COLO668 (cell line): ENCODE data around the gene COX5A.
"Not testable (repeated sequence)": the region's sequence is repeated elsewhere in the genome, so short reads cannot be mapped to it uniquely, and the experiment has no call there.

Source experiments
- DNase-seq: peaks from one replicate; lab custom pipeline; 2025; ENCODE audit not compliant: unreplicated experiment; lab: John Stamatoyannopoulos, UW

The COX5A gene

DNA sequence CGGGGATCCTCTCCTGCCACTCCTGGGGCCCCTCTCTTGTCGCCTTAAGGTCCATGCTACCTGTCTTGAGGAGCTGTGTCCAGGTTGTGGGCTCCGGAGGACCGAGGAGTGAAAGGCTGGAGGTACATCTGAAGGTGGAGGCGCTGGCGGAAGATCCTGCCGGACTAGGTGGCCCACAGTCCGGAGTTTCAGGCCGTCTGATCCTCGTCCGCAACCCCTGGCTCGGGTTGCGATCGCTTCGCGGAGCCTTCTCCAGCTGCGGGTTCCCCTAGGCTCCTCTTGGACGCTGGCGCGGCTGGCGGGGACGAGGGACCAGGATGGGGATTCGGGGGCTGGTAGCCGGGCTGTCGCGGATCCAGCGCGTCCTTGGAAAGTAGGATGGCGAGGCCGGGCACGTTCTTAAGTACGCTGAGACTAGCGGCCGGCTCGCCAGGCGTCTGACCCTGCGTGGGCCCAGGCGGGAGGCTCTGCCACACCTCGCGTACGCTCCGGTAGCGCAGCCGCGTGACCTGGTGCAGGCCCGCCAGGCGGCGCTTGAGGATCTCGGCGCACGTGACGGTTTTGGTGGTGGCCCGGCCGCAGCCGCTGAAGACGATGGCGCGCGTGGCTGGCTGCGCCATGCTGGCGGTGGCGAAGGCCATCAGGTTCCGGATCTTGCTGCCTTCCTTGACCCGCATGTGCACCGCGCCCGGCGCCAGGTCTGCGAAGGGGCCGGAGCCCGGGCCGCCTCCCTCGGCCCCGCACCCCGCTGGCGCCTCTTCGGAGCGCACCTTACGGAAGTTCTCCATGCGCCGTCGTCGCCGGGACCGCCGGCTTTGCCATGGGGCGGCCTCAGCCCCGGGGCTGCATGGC is 18.1 kb upstream of the COX5A start:
- DNase-seq: peak; percentile 90

DNA sequence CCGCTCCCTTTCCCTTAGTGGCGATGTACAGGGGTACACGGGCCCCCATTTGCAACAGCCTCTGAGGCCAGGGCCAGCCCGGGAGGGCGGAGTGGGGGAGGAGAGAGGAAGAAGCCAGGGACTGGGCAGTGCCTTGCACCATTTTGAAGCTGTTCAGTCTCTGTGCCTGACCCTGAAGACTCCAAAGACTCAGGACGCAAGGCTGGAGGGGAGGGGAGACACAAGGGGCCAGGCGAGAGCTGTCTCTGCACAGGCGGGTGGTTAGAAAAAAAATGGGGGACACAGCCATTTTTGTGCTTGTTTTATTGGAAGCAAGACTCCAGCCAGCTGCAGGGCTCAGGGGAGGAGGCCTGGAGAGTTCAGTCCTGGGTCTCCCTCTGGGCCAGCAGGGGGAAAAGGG is 17.1 kb upstream of the COX5A start:
- no peak for DNase-seq

DNA sequence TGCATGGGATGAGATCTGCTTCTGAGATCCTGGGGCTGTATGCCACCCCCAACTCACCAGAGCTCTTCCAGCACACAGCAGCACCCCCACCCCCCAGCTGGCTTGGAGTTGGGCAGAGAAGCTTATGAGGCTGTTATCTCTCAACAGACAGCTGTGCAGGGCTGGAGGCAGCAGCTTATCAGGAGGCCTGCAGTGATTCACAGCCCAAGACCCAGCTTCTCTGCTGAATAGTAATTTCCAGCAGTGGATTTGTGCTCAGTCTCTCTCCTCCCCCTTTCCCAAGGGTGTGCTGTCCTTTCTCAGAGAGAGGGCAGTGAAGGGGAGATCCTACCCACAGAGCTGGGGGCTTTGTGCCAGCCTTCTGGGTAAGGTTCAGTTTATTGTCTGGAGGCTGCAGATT is 16.6 kb upstream of the COX5A start:
- DNase-seq: no peak

DNA sequence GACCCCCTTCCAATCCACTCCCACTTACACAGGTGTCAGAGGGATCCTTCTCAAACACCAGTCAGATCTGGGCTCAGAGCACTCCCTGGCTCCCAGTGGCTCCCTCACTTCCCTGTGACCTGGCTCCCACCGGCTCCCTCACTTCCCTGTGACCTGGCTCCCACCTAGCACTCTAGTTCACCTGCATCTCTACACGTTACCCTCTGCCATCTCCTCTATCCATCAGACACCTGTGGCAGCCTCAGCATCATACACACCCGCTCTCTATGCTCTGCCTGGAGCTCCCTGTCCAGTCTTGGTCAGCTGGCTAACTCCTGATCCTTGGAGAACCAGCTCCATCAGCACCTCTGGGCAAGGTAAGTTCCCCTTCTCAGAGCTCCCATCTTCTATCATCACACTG is 13.1 kb upstream of the COX5A start:
- DNase-seq: no peak

DNA sequence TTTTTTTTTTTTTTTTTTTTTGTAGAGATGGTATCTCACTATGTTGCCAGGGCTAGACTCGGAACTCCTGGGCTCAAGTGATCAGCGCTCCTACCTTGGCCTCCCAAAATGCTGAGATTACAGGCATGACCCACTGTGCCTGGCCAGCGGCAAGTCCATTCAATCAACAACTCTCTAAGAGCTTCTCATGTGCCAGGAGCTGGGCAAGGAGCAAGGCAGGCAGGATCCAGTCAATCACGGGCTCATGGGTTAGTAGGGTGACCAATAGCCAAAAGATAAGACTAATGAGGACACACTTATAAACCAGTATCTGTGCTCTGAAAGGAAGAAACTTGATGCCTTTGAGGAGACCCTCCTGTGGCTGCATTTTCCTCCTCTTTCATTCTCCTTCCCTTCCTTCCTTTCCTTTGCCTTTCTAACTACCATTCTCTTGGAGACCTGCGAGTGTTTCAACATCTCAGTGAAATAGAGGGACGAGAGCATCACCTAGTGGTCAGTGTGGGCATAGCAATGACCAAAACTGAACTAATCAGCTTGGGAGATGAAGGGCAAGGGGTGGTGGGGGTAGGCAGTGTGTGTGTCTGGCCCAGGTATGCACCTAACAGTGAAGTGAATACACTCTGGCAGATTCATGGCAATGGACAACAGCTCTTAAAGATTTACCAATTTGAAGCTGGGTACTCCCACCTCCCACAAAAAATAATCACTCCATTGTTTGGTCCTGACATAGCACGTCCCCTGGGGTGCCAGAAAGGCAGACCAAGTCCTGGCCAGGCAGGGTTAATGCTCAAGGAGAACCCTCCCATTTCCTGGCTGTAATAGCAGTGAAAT is 12.4 kb upstream of the COX5A start:
- peak; percentile 71 for DNase-seq

DNA sequence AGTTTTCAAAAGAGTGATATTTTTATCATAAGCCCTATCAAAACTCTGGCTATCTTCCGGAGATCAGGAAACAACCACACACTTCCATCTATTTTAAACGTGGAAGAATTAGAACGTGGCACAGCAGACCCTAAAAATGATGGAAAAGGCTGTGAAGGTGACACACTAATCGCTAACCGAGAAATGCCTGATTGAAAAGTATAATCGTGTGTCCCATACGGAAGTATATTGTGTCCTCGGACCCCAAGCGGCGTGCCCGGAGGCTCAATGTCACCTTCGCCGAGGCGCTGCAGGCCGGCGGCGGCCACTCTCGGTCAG is 642 bp downstream of the COX5A start:
- peak; percentile 67 for DNase-seq

DNA sequence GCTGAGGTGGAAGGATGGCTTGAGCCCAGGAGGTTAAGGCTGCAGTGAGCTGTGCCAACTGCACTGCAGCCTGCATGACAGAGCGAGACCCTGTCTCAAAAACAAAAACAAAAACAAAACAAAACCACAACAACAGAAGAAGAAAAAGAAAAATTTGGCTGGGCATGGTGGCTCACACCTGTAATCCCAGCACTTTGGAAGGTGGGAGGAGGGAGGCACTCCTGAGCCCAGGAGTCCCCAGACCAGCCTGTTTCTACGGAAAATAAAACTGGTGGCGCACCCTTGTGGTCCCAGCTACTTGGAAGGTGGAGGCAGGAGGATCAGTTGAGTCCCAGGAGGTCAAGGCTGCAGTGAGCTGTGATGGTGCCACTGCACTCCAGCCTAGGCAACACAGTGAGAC is 2.7 kb downstream of the COX5A start:
- DNase-seq: peak; percentile 9

DNA sequence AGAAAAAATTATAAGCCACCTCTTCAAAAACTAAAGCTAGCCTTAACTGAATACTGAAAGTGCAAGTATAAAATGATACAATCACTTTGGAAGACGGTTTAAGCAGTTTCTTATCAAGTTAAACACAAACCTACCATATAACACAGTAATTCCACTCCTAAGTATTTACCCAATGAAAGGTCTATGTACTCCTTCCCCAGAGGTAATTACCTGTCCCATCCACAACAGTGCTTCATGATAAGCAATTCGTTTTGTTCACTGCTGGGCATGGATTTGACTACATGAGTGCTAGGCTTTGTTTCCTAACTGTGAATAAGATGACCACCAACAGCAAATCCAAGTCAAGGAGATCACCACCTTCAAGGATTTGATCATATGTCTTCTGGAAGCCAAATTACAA is 4.3 kb downstream of the COX5A start:
- no peak for DNase-seq

DNA sequence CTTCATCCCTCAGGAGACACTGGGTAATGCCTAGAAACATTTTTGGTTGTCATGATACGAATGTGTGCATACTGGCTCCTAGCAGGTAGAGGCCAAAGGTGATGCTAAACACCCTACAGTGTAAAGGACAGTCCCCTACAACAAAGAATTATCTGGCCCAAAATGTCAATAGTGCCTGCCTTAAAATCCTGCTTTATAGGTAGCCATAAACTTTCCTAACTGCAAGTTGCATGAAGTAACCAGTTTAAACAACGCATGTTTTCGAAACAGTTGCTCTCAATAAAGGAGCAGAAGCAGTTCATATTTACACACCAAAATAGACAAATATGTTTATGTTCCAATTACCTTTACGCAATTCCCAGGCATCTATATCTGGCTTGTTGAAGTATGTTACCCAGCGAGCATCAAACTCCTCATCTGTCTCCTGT is 9.1 kb downstream of the COX5A start:
- DNase-seq: no peak

DNA sequence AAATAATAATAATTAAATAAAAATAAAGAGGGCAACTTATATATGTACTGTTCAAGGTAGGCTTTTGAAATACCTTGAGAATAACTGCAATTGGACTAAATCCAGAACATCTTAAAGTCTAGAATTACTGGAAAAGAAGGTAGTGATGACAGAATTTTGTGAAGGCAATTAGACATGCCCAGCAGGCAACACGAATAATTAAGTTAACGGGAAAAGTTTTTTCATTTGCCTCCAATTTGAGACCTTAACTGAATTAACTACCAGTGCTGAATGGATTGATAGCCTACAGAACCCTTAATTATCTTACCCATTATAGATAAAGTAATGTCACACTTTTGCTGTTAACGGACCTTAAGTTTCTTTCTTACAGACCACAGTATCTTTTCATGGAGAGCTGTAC is 13.3 kb downstream of the COX5A start:
- DNase-seq: no peak

DNA sequence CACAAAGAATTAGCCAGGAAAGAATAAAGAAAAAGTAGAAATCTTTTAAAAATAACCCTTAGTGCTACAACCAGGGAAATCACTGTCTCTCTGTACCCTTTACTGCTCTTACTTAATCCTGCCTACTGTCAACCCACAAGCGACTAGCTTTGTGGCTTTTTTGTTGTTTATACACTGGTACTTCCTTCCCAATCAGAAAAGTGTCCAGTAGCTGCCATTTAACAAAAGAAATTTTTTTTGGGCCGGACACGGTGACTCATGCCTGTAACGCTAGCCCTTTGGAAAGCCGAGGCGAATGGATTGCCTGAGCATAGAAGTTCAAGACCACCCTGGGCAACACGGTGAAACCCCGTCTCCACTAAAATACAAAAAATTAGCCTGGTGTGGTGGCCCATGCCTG is 17.4 kb downstream of the COX5A start:
- no peak for DNase-seq

DNA sequence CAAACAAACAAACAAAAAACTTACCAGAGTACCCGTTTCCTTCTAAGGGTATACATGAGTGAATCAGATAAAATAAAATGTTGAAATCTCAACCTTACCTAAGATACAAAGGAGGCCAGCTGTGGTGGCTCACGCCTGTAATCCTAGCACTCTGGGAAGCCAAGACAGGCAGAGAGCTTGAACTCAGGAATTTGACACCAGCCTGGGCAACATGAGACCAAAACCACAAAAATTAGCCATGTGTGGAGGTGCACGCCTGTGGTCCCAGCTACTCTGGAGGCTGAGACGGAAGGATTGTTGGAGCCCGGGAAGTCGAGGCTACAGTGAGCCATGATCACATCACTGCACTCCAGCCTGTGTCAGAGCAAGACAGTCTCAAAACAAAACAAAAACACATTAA is 20.2 kb downstream of the COX5A start:
- no peak for DNase-seq

DNA sequence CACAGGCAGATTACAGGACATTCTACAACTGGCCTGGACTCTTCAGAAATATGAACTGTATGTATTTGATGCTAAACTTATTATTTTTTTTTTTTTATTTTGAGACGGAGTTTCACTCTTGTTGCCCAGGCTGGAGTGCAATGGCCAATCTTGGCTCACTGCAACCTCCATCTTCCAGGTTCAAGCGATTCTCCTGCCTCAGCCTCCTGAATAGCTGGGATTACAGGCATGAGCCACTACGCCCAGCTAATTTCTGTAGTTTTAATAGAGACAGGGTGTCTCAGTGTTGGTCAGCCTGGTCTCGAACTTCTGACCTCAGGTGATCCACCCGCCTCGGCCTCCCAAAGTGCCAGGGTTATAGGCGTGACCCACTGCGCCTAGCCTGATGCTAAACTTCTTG is 24.1 kb downstream of the COX5A start:
- not testable (repeated sequence) for DNase-seq

DNA sequence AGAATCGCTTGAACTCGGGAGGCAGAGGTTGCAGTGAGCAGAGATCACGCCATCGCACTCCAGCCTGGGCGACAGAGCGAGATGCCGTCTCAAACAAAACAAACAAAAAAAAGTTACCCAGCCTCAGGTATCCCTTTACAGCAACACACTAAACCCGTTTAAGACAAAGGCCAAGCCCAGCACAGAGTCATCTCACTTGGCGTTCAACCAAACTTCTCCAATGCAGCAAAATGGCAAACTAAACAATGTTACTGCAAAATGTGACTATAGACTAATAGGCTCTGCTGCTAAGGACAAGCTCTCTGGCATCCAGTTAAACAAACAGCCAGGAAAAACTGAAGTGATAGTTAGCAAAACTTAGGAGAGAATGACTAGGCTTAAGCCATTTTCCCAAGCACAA is 24.8 kb downstream of the COX5A start:
- no peak for DNase-seq

DNA sequence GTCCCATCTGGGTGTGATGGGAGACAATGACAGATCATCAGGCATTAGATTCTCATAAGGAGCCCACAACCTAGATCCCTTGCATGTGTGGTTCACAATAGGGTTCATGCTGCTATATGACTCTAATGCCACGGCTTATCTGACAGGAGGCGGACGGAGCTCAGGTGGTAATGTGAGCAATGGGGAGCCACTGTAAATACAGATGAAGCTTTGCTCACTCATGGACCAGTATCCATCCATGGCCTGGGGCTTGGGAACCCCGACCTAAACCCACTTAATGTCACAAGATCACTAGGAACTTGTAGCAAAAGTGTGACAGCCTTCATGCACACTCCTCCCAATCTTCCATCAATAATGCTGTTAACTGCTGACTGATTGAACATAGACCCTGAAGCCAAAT is 29.2 kb downstream of the COX5A start:
- no peak for DNase-seq

DNA sequence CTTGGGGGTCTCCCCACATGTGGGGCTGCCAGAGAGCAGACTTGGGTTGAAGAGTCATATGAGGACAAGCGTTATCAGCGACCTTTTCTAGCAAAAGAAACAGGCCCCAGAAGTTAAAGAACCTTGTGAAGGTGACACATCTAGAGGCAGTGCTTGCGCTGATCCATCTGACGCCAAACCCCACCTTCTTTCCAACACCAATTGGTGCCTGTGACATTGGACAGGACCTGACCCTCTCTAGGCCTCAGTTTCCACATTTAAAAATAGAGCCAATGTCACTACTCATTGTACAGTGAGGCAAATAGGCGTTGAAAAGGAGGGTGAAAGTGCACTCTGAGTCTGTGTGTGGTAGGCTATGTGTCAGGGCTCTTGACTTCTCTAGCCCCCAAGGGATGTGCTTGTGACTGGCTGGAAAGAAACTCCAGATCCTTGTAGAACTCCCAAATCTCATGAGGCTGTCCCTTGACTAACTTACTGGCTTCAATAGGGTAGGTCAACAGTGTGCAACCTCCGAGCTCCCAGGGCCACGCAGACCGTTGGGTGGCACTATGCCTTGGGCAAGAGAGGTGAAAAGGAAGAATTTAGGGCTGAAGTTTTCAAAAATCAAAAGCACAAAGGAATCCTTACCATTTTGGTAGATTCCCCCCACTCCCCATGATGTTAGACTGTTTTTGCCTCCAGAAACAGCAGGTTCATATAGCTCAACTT is 30.6 kb downstream of the COX5A start:
- DNase-seq: no peak

DNA sequence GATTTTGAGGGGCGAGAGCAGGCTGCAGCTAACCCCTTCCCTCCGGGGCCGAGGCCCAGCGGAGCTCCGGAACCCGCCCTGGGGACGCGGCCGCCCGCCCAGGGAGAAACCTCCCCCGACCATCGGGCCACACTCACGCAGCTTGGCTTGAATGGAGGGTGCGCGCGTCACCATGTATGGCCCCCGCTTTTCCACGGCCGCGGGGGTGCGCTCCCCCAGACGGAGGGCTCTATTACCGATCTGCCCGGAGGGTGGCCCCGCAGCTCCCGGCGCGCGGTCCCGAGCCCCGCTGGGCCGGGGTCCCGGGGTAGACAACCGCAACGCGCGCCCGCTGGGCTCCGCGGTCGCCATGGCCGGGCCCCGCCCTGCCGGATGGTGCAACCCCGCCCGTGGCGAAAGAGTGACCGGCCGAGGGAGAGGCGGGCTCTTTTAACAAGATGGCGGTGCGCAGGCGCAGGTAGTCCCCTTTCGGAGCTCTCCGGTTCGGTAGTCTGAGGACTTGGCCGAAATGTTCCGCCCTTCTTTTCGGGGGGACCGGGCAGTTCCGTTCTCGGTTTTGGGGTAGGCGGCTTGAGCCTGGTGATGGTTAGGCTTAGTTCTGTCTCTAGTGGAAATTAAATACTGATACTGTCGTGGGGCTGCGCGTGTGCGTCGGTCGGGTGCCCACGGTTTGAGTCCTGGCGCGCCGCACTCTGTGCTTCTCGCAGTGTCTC is 31.3 kb downstream of the COX5A start, which contains the start of gene FAM219B:
TSS of gene FAM219B (minus strand) at position 402 of the 713 bp plus-strand sequence. CDS start at position 351, 51 bp downstream.
- DNase-seq: peak; percentile 92

DNA sequence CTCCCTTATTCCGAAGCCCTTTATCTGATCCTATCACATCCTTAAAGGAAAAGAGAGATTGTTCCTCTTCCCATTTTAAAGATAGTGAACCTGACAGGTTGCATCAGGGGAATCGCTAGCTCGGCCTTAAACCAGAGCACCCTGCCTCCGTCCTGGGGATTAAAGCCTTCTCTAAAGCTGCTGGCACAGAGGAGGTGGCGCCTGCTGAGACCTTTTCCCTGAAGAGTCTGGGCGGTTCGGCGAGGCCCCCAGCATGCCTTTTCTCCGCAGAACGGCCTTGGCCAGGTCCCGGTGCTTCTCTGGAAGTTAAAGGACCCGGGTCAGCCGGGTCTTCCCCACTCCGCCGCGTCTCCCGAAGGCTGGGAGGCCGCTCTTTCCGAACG is 31.8 kb downstream of the COX5A start:
- no peak for DNase-seq

DNA sequence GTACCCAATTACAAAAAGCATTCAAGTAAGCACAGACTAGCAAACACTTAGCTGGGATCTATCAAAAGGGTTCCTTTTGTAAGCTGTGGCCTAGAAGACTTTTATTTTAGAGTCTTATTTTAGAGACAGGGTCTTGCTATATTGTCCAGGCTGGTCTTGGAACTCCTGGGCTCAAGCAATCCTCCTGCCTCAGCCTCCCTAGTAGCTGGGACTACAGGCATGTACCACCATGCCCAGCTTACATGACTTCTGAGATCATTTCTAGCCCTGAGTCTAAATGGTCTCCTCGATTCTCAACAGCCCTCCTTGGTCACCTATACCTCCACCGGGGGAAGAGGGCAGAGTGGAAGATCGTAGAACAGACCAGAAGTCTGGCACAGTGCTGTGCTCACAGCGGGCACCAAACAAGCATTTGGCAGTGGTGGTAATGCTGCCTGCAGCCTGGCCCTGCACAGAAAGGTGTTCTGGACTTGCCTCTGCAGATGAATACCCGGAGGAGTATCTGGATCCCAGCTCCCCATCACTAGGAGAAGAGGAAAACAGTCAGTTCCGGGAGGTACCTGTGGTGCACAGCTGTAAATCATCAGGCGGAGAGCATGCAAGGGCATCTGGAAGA is 33.6 kb downstream of the COX5A start:
- no peak for DNase-seq

DNA sequence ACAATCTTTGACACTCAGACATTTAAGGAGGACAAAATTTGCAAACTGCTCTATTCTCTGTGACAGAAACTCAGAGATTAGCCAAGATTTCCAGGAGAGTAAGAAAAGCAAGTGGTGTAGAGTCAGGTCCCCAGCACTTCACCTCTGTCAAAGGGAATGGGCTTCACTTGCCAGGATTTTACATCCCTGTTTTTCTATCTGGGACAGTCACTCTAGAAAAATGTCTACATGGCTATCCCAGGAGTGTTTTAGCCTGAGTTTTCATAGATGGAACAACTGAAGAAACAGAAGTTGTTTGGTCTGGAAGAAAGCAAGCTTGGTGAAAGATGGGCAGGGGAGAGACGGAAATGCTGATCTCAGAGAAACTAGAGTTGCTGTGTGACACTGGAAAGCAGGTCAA is 34.2 kb downstream of the COX5A start:
- no peak for DNase-seq
